ENCODE measurements around the gene NOS3. TPM values are rescaled to one million over a fixed set of nuclear protein-coding genes. Genes with fewer than 3 reads are reported as not detected.

Gene NOS3
- total RNA-seq, 1 experiment from 2014 or later: 0.66 TPM

DNA sequence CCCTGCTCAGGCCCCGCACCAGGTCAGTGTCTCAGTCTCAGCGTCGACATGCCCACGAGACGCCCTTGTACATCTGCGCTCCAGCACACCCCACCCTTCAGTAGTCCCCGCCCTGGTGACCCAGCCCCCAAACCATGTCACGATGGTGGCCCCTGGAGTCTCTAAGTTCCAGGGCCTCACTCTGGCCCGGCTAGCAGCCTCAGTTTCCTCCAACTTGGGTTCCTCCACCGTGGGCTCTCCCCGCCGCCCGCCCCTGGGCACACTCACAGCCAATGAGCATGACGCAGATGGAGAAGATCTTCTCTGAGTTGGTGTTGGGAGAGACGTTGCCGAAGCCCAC is 39.7 kb upstream of the NOS3 start:
- H3K4me2 ChIP-seq (ENCODE audit: low read length): no peak overlapping the region
- H3F3A ChIP-seq (ENCODE audit: low read length, unreplicated experiment): no peaks in the 10 kb centered on the region
- ATAC-seq (no peak), DNase-seq (no peak)
- no peak overlapping the region for H2AFZ ChIP-seq (ENCODE audit: low read length)
- H3K9ac ChIP-seq (ENCODE audit: low read length): no peak overlapping the region
- intact Hi-C loops (cut with micrococcal nuclease): no loop called here
- no TSS peak for BruUV-seq (replicated peaks)
- no peaks in the 10 kb centered on the region for H3K27me3 ChIP-seq (ENCODE audit: low read length)
- no peak overlapping the region for H3K4me3 ChIP-seq (ENCODE audit: low read length)
- no peaks in the 10 kb centered on the region for H3K9me3 ChIP-seq (ENCODE audit: low read length)
- H3K4me1 ChIP-seq (ENCODE audit: insufficient read depth, low read length): no peaks in the 10 kb centered on the region
- H3K27ac ChIP-seq (ENCODE audit: low read length): no peak overlapping the region
- H3K9me2 ChIP-seq (replicated peaks; ENCODE audit: low read length): no peaks in the 10 kb centered on the region
- ChIA-PET CTCF (no interaction called here), POLR2A (ENCODE audit: unreplicated experiment) (no interaction called here)
- no peaks in the 10 kb centered on the region for H3K79me2 ChIP-seq (ENCODE audit: low read length)
- no peaks in the 10 kb centered on the region for H3K36me3 ChIP-seq (ENCODE audit: low read depth, low read length)
- TF ChIP-seq CTCF (conservative IDR thresholded peaks at IDR 0.05; ENCODE audit: low read depth, low read length): no peak
- TF ChIP-seq EZH2phosphoT487 (IDR thresholded peaks at IDR 0.05; ENCODE audit: borderline replicate concordance, low read length): no peak
- no peak for TF ChIP-seq EZH2 (IDR thresholded peaks at IDR 0.05; ENCODE audit: low read length, unreplicated experiment)
- no peaks in the 10 kb centered on the region for H4K20me1 ChIP-seq (ENCODE audit: low read length)

DNA sequence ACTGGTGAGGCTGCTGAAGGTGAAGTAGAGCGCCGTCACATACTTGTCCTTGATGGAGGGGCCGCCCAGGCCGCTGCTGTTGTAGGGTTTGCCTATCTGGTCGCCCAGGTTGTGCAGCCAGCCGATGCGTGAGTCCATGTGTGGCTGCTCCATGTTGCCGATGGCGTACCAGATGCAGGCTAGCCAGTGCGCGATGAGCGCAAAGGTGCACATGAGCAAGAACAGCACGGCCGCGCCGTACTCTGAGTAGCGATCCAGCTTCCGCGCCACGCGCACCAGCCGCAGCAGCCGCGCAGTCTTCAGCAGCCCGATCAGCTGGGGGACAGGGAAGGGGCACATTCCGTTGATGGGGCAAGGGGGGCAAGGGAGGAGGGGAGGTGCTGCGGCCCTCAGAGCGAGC is 39.3 kb upstream of the NOS3 start:
- no peak for ATAC-seq
- H3K9me2 ChIP-seq (replicated peaks; ENCODE audit: low read length): no peaks in the 10 kb centered on the region
- intact Hi-C loops (cut with micrococcal nuclease): no loop called here

More for the DNA sequence above, 39.3 kb upstream of the NOS3 start:
- Histone ChIP-seq H3K36me3 (ENCODE audit: low read depth, low read length) (no peaks in the 10 kb centered on the region), H3K4me3 (ENCODE audit: low read length) (no peak overlapping the region), H3K4me1 (ENCODE audit: insufficient read depth, low read length) (no peaks in the 10 kb centered on the region), H3F3A (ENCODE audit: low read length, unreplicated experiment) (no peaks in the 10 kb centered on the region), H4K20me1 (ENCODE audit: low read length) (no peaks in the 10 kb centered on the region), H3K4me2 (ENCODE audit: low read length) (no peak overlapping the region), H2AFZ (ENCODE audit: low read length) (no peak overlapping the region), H3K27me3 (ENCODE audit: low read length) (no peaks in the 10 kb centered on the region), H3K9me3 (ENCODE audit: low read length) (no peaks in the 10 kb centered on the region), H3K79me2 (ENCODE audit: low read length) (no peaks in the 10 kb centered on the region), H3K27ac (ENCODE audit: low read length) (no peak overlapping the region), H3K9ac (ENCODE audit: low read length) (no peak overlapping the region)
- ChIA-PET CTCF (no interaction called here), POLR2A (ENCODE audit: unreplicated experiment) (no interaction called here)
- BruUV-seq (replicated peaks): no TSS peak
- no peak for TF ChIP-seq EZH2 (IDR thresholded peaks at IDR 0.05; ENCODE audit: low read length, unreplicated experiment)
- no peak for TF ChIP-seq EZH2phosphoT487 (IDR thresholded peaks at IDR 0.05; ENCODE audit: borderline replicate concordance, low read length)
- no peak for TF ChIP-seq CTCF (conservative IDR thresholded peaks at IDR 0.05; ENCODE audit: low read depth, low read length)
- DNase-seq: no peak
